Measurements from ENCODE around the gene HAUS3.

DNA sequence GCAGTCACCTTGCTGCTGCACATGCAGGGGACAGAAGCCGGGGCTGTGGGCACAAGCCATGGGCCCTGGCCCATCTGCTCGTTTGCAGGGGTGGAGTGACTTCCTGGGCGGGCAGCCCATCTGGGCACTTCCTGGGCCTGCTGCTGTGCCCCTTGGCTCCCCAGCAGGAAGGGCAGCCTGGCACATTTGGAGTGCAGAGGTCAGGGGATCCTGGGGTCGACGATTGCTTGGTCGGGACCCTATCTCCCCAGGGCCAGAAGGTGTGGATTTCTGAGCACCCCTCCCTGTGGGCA, 30.9 kb upstream of the HAUS3 start:
- TF ChIP-seq, protein P1, sequence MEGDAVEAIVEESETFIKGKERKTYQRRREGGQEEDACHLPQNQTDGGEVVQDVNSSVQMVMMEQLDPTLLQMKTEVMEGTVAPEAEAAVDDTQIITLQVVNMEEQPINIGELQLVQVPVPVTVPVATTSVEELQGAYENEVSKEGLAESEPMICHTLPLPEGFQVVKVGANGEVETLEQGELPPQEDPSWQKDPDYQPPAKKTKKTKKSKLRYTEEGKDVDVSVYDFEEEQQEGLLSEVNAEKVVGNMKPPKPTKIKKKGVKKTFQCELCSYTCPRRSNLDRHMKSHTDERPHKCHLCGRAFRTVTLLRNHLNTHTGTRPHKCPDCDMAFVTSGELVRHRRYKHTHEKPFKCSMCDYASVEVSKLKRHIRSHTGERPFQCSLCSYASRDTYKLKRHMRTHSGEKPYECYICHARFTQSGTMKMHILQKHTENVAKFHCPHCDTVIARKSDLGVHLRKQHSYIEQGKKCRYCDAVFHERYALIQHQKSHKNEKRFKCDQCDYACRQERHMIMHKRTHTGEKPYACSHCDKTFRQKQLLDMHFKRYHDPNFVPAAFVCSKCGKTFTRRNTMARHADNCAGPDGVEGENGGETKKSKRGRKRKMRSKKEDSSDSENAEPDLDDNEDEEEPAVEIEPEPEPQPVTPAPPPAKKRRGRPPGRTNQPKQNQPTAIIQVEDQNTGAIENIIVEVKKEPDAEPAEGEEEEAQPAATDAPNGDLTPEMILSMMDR (conservative IDR thresholded peaks at IDR 0.05; ENCODE audit: low read length), result no peak
- no peak for TF ChIP-seq EZH2phosphoT487 (IDR thresholded peaks at IDR 0.05; ENCODE audit: borderline replicate concordance, low read depth, low read length)

Measured in OCI-LY7 (cell line).